Kasumi-1 (cell line): ENCODE measurements around the gene EIF5A2.
A peak's percentile ranks its signal among the peaks of the same experiment; 100 is the strongest.
"Not testable (repeated sequence)": the region's sequence is repeated elsewhere in the genome, so short reads cannot be mapped to it uniquely, and the experiment has no call there.

Source experiments
- DNase-seq, 2 experiments: peaks; one replicate each; lab custom pipeline; 2025; lab: John Stamatoyannopoulos, UW

Gene EIF5A2

GRCh38 chr3:170908235-170909116, at the start of gene EIF5A2:
EIF5A2 (minus strand) TSS chr3:170908637; CDS start chr3:170907806, 831 bp downstream.
- DNase-seq: peak; percentile 96 to 97

GRCh38 chr3:170956647-170957046, 48.2 kb upstream of the EIF5A2 start:
- no peak for DNase-seq

GRCh38 chr3:170953736-170954135, 45.3 kb upstream of the EIF5A2 start:
- no peak for DNase-seq

GRCh38 chr3:170953229-170953628, 44.8 kb upstream of the EIF5A2 start:
- no peak for DNase-seq

- no peak for DNase-seq
Observed at GRCh38 chr3:170949211-170949610, 40.8 kb upstream of the EIF5A2 start.

GRCh38 chr3:170947018-170947769, 38.8 kb upstream of the EIF5A2 start:
- no peak for DNase-seq

GRCh38 chr3:170942011-170942410, 33.6 kb upstream of the EIF5A2 start:
- DNase-seq: no peak

GRCh38 chr3:170941551-170941950, 33.1 kb upstream of the EIF5A2 start:
- DNase-seq: no peak

GRCh38 chr3:170933039-170933438, 24.6 kb upstream of the EIF5A2 start:
- DNase-seq: not testable (repeated sequence)

- not testable (repeated sequence) for DNase-seq
Observed at GRCh38 chr3:170923553-170923952, 15.1 kb upstream of the EIF5A2 start.

- DNase-seq: no peak
Observed at GRCh38 chr3:170918715-170919114, 10.3 kb upstream of the EIF5A2 start.

GRCh38 chr3:170914690-170915089, 6.3 kb upstream of the EIF5A2 start:
- no peak for DNase-seq

GRCh38 chr3:170914212-170914611, 5.8 kb upstream of the EIF5A2 start:
- no peak for DNase-seq

GRCh38 chr3:170911051-170911450, 2.6 kb upstream of the EIF5A2 start:
- DNase-seq: no peak

- no peak for DNase-seq
Observed at GRCh38 chr3:170910542-170910941, 2.1 kb upstream of the EIF5A2 start.

- no peak for DNase-seq
Observed at GRCh38 chr3:170909129-170909903, 879 bp upstream of the EIF5A2 start.

- DNase-seq: peak in 1 of 2 experiments; percentile 26
Observed at GRCh38 chr3:170907637-170908234, 701 bp downstream of the EIF5A2 start.

- DNase-seq: no peak
Observed at GRCh38 chr3:170905862-170906261, 2.6 kb downstream of the EIF5A2 start.

GRCh38 chr3:170903123-170903522, 5.3 kb downstream of the EIF5A2 start:
- DNase-seq: no peak

GRCh38 chr3:170899455-170899854, 9.0 kb downstream of the EIF5A2 start:
- DNase-seq: no peak

GRCh38 chr3:170897978-170898377, 10.5 kb downstream of the EIF5A2 start:
- no peak for DNase-seq

- DNase-seq: not testable (repeated sequence)
Observed at GRCh38 chr3:170897199-170897598, 11.2 kb downstream of the EIF5A2 start.
